Measurements from ENCODE around the gene ZCCHC24.

ZCCHC24 gene

GRCh38 chr10:79445161-79445976 lies at the start of gene ZCCHC24:
Gene ZCCHC24 (minus strand): TSS chr10:79445624. CDS start chr10:79445440, 184 bp downstream.
- peak; percentile 72 for DNase-seq

GRCh38 chr10:79493806-79494205 lies 48.4 kb upstream of the ZCCHC24 start:
- no peak for DNase-seq

GRCh38 chr10:79492839-79493238 lies 47.4 kb upstream of the ZCCHC24 start:
- no peak for DNase-seq

DNA sequence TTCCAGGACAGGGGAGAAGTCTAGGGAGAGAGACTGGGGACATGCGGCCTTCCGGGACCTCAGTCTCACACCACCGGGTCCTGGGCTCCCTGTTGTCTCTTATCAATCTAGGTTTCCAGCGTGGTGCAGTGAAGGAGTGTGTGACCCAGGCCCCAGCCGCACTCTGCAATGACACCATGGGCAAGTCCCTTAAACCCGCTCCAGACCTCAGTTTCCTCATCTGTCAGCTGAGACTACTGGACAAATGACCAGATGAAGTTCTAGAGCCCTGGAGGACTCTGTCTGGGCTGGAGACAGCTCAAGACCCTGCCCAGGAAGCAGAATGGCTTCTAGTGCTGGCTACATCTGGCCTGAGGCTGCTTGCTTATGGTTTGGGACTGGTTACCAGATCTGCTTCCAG lies 46.8 kb upstream of the ZCCHC24 start:
- DNase-seq: no peak

DNA sequence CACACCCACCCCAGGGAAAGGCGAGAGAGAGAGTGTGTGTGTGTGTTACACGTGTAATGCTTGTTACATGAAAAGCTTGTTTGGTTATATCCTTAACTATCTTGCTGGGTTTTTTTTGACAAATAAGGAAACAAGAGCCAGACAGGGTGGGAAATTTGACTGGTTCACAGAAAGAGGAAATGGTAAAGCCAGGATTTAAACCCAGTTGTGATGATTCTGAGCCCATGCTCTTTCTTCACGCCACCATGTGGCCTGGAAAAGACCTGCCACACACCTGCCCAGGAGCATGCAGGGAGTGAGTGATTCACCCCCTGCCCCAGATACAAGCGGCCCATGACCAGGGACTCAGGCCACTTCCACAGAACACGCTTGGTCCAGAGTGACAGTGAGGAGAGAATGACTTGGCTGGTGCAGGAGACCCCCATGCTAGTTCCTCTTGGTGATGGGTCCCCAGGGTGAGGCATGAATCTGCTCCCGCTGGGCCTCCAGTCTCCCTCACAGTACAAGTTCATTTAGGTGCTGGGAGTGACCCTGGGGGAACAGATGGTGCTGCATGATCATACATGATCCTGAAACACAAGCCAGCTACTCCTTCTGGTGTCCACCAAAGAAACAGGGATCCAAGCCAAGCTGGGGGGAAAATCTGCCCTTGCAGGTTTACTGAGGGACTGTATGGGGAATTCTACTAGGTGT lies 45.9 kb upstream of the ZCCHC24 start:
- no peak for DNase-seq

- DNase-seq: no peak
These were observed 45.1 kb upstream of the ZCCHC24 start for GRCh38 chr10:79490400-79491142.

GRCh38 chr10:79488870-79489269 lies 43.4 kb upstream of the ZCCHC24 start:
- DNase-seq: no peak

GRCh38 chr10:79488336-79488735 lies 42.9 kb upstream of the ZCCHC24 start:
- DNase-seq: no peak

DNA sequence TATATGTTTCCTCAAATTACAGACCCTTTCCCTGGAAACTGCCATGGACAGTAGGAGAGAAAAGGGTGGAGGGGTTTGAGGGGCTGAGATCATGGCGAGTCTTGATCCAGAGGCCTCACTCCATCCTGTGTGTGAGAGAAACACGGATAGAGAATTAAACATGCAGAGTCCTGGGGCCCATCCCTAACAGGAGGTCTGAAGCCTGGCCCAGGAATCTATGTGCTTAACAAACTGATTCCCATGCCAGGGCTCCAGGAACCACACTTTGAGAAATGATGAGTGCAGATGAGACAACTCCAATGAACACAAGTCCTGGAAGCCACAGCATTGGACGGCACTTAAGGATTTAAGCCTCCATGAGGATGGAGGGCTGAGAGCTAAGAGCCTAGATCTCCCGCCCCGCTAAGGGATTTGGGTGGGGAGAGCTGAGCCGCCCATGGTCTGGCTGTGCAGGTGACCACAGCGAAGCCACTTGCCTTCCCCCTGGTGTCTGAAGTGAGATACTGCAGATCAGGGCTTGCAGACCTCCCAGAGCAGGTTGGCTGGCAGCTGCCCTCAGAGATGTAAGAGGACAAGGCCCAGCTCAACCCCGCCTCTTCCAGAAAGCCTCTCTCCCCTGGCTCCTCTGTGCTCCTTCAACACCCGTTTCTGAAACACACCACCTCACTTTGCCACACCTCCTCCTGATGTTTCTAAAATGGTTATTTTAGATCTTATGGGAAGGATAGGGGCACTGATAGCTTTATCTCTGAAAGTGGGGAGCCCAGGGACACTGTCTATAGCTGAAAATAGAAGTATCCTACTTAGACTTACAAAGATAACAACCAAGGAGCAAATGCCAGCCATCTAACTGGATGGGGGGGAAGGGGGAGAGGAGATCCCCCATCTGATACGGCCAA lies 42.1 kb upstream of the ZCCHC24 start:
- DNase-seq: no peak

DNA sequence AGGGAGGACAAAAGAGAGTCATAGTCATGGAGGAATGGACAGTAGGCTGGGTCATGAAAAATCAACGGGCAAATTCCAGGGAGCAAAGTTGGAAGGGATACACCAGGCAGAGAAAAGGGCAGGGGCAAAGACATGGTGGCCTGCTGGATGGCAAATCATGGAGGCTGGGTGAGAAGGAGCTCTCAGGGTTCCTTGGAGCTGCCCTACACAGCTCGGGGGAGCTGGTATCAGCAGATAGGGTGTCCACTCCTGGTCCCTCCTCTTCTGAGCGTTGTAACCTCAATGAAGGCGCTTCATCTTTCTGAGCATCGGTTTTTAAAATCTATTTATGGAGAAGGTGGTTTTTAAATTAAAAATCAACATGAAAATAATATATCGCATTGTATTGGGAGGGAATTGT lies 39.1 kb upstream of the ZCCHC24 start:
- DNase-seq: no peak

DNA sequence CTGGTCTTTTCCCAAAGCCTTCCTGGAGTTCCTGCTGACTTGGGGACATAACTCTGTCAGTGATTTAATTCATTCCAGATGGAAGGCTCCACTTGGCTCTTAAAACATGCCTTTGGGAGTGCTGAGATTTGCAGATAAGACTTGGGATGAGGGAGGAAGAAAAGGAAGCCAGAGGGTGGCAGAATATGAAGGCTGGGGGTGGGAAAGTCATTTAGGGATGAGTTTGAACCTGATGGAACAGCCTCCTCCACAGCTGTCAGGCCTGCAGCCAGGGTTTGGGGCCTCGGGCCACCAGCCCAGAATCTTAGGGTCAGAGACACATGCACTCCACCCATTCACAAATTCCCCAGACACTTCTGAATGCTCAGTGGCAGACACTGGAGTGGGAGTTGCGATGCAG lies 38.5 kb upstream of the ZCCHC24 start:
- DNase-seq: no peak

- DNase-seq: no peak
These were observed 37.9 kb upstream of the ZCCHC24 start for GRCh38 chr10:79483299-79483698.

DNA sequence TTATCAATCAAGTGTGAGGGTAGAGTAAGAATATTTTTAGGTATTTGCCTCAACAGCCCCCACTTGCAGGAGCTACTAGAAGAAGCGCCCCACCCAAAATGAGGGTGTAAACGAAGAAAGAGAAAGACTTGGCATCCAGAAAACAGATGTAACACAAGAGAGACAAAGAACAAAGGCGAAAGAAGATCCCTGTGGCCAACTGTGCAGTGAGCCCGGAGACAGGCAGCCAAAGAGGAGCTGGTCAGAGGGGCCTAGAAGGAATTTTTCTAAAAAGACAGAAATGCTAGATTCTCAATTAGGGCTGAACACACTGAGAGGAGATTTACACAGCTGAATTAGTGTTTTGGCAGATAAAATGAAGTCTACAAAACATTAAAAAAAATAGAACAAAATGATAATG lies 37.3 kb upstream of the ZCCHC24 start:
- DNase-seq: no peak

DNA sequence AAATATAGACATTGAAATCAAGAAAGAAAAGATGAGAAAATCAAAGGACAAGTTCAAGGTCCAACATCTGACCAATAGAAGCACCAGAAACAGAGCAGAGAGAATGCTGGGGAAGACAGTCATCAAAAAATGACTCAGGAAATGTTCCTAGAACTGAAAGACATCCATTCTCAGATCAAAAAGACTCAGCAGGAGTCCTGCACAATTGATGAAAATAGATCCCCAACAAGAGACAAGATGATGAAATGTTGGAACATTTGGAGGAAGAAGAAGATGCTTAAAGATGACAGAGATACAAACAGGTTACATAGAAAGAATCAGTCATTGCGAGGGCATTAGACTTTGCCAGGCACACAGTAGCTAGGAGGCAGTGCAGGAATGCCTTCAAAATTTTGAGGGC lies 36.9 kb upstream of the ZCCHC24 start:
- DNase-seq: no peak

DNA sequence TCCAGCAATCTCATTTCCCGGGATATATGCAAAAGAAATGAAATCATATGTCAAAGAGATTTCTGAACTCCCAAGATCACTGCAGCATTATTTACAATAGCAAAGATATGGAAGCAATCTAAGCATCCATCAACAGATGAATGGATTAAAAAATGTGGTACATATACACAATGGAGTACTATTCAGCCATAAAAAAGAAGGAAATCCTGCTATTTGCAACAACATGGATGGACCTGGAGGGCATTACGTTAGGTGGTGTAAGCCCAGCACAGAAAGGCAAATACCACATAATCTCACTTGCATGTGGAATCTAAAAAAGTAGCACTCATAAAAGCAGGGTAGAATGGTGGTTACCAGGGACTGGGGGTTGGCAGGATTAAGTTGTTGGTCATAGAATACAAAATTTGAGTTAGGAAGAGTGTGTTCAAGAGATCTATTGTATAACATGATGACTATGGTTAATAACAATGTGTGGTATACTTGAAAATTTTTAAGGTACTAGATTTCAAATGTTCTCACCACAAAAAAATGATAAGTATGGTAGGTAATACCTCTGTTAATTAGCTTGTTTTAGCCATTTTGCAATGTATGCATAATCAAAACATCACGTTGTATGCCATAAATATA lies 34.0 kb upstream of the ZCCHC24 start:
- no peak for DNase-seq

GRCh38 chr10:79477456-79477855 lies 32.0 kb upstream of the ZCCHC24 start:
- no peak for DNase-seq

DNA sequence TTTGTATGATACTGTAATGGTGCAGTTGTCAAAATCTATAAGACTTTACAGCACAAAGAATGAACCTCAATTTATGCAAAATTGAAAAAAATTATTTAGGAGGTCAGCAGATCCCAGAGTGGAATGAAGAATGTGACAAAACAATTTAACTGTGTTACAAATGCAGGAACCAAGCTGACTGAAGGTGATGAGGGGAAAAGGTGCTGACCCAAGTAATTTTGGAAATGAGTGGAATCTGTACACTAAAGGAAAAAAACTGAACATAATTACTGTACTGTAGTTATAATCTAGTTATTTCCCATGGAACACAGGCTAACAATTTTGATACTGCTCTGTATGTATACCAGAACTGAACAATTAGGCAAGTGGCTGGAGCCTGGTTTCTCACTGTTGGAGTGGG lies 31.2 kb upstream of the ZCCHC24 start:
- DNase-seq: no peak

- DNase-seq: no peak
These were observed 30.5 kb upstream of the ZCCHC24 start for GRCh38 chr10:79475877-79476276.

DNA sequence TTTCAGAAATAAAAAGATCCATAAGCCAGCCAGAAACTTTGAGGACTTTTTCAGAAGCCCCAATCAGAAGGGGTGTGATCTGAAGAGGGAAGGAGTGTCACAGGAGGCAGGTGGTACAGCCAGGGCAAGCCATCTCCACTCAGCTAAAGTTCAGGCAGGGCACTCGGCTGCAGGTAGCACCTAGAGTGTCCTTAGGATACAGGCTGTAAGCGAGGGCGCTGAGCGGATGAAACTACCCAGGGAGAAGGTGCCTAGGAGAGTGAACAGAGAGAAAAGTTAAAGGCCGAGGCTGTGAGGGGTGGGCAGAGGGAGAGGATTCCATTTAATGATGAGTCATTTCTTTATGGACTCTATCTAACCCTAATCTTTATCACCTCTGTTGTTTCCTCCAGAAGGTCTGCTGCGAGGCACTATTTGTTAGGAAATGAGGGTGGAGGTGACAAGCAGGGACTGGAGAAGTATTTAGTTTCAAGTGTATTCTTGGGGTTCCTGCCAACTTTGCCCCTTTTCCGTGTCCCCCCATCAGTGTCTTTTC lies 29.8 kb upstream of the ZCCHC24 start:
- no peak for DNase-seq

DNA sequence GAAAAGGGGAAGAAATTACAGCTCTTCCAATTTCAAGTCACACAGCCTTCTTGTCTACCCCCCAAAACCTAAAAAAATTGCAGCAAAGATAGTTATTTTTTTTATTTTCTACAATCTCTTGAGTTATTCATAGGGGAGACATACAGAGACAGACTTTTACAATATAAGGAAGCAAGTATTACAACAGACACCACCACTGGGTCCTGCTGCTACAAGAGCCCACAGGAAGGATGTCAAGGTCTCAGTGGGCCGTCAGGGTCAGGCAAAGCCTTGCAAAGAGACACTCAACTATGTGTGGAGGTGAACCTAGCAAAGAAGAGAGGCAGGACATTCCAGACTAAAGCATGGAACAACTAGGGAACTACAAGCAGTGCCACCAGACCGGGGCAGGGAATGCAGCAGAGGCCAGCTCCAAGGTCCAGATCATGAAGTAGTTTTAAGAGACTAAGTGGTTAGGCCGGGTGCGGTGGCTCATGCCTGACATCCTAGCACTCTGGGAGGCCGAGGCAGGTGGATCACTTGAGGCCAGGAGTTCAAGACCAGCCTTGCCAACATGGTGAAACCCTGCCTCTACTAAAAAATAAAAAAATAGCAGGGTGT lies 28.2 kb upstream of the ZCCHC24 start:
- DNase-seq: peak; percentile 57

DNA sequence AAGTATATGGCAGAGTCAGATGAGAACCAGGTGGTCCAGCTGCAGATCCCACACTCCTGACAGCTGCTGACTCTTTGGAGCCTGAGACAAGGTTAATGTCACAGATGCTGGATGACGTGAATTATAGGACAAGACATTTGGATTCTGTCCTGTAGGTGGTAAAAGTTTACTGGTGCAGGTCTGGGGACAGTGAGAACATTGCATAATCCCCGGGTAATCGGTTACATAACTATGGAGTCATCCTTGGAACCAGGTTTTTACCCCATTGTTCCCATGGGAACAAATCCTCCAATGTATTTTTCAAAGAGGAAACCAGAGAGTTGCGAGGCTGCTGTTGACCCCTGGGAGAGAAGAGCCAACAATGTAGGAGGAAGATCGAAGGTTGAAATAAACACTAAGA lies 27.5 kb upstream of the ZCCHC24 start:
- no peak for DNase-seq

DNA sequence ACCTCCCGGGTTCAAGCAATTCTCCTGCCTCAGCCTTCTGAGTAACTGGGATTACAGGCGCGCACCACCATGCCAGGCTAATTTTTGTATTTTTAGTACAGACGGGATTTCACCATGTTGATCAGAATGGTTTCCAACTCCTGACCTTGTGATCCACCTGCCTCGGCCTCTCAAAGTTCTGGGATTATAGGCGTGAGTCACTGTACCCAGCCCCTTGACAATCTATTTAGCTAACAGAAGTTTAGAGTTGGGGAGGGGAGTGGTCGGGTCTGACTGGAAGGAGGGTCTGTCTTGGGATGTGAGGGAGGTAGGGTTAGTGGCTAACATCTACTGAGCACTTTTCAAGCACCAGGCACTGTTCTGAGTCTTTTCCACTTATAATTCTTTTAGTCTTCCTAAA lies 27.0 kb upstream of the ZCCHC24 start:
- no peak for DNase-seq

All from GF-D8 (cell line).